HL-60 (cell line): ENCODE data around the gene RNF40.

ENCODE experiments used
- CTCF ChIP-seq: IDR thresholded peaks from one replicate; pipeline ENCODE4 v1.5.1; 2011; ENCODE audit warnings: low read length, control low read depth, inconsistent platforms; ENCODE audit not compliant: insufficient read depth
- POLR2AphosphoS5 ChIP-seq: IDR thresholded peaks from 2 replicates; pipeline ENCODE4 v1.6.1; 2012; ENCODE audit warnings: low read depth
- REST ChIP-seq: IDR thresholded peaks from 2 replicates; pipeline ENCODE4 v1.6.1; 2012; ENCODE audit warnings: low read depth; ENCODE audit not compliant: insufficient replicate concordance

- TF ChIP-seq CTCF (no peak), POLR2AphosphoS5 (no peak), REST (no peak)
Observed at GRCh38 chr16:30775131-30775391, 12.9 kb downstream of the RNF40 start.
